Type B pancreatic cell (in vitro differentiated cells): ENCODE data around the gene DAZ2. TPM values are rescaled to one million over a fixed set of nuclear protein-coding genes. Genes with fewer than 3 reads are reported as not detected.
"Not testable (repeated sequence)": the region's sequence is repeated elsewhere in the genome, so short reads cannot be mapped to it uniquely, and the experiment has no call there.

ENCODE experiments used
- DNase-seq: peaks from one replicate; pipeline ENCODE4 v3.0.0; 2021; ENCODE audit warnings: mixed read lengths; ENCODE audit not compliant: unreplicated experiment; ENCODE audit errors: extremely low spot score
- H3K27ac Mint-ChIP-seq: 2 replicates; pipeline ENCODE4 v1.8.0; 2021; ENCODE audit warnings: mild to moderate bottlenecking, mixed read lengths
- H3K27me3 Mint-ChIP-seq: 2 replicates; pipeline ENCODE4 v1.8.0; 2021; ENCODE audit warnings: mixed read lengths
- H3K36me3 Mint-ChIP-seq: 2 replicates; pipeline ENCODE4 v1.8.0; 2021; ENCODE audit warnings: mixed read lengths
- H3K4me1 Mint-ChIP-seq: one replicate; pipeline ENCODE4 v1.8.0; 2021; ENCODE audit warnings: mixed read lengths; ENCODE audit not compliant: unreplicated experiment
- H3K4me3 Mint-ChIP-seq: 2 replicates; pipeline ENCODE4 v1.8.0; 2021; ENCODE audit warnings: mild to moderate bottlenecking, mixed read lengths
- H3K9me3 Mint-ChIP-seq: 2 replicates; pipeline ENCODE4 v1.8.0; 2021; ENCODE audit warnings: mixed read lengths
- long read RNA-seq: library from polyadenylated mRNA; unstranded; transcript quantifications from one replicate; pipeline ENCODE4 v2.0.0, GENCODE V29; 2020
- total RNA-seq: library from RNA; stranded (reverse); gene quantifications from 2 replicates; pipeline ENCODE4 v1.2.1, GENCODE V29; 2021; ENCODE audit warnings: low replicate concordance

The DAZ2 gene, protein sequence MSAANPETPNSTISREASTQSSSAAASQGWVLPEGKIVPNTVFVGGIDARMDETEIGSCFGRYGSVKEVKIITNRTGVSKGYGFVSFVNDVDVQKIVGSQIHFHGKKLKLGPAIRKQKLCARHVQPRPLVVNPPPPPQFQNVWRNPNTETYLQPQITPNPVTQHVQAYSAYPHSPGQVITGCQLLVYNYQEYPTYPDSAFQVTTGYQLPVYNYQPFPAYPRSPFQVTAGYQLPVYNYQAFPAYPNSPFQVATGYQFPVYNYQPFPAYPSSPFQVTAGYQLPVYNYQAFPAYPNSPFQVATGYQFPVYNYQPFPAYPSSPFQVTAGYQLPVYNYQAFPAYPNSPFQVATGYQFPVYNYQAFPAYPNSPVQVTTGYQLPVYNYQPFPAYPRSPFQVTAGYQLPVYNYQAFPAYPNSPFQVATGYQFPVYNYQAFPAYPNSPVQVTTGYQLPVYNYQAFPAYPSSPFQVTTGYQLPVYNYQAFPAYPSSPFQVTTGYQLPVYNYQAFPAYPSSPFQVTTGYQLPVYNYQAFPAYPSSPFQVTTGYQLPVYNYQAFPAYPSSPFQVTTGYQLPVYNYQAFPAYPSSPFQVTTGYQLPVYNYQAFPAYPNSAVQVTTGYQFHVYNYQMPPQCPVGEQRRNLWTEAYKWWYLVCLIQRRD
- total RNA-seq: not detected in 2 replicates
- long read RNA-seq: 0 reads

DNA sequence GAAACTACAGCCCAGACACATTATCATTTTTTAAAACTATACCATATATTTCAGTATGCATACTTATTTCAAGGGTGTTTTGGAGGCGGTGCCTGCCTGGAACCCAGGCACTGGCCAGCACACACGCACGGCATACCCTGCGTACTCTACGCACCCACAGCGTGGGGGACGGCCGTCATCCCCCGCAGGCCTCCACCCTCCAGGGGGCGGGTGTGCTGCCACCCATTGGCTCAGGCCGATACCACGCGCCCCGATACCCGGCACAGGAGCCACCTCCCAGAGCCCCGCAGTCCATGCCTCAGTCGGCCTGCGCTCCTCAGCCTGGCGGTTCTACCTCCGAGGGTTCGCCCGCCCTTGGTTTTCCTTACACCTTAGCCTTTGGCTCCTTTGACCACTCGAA lies at the start of gene DAZ2:
DAZ2 (plus strand) TSS at position 301 of the 400 bp plus-strand sequence. CDS start 208 bp downstream, outside the sequence.
- H3K27ac Mint-ChIP-seq, H3K27me3 Mint-ChIP-seq, H3K9me3 Mint-ChIP-seq, H3K36me3 Mint-ChIP-seq, DNase-seq, H3K4me1 Mint-ChIP-seq, H3K4me3 Mint-ChIP-seq: not testable (repeated sequence)

DNA sequence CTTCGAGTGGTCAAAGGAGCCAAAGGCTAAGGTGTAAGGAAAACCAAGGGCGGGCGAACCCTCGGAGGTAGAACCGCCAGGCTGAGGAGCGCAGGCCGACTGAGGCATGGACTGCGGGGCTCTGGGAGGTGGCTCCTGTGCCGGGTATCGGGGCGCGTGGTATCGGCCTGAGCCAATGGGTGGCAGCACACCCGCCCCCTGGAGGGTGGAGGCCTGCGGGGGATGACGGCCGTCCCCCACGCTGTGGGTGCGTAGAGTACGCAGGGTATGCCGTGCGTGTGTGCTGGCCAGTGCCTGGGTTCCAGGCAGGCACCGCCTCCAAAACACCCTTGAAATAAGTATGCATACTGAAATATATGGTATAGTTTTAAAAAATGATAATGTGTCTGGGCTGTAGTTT lies 20.4 kb upstream of the DAZ2 start, which contains the start of gene DAZ1:
DAZ1 (minus strand) TSS at position 101 of the 400 bp plus-strand sequence. CDS start 208 bp downstream, outside the sequence.
- not testable (repeated sequence) for H3K27ac Mint-ChIP-seq, H3K36me3 Mint-ChIP-seq, H3K9me3 Mint-ChIP-seq, H3K4me1 Mint-ChIP-seq, H3K4me3 Mint-ChIP-seq, DNase-seq, H3K27me3 Mint-ChIP-seq

DNA sequence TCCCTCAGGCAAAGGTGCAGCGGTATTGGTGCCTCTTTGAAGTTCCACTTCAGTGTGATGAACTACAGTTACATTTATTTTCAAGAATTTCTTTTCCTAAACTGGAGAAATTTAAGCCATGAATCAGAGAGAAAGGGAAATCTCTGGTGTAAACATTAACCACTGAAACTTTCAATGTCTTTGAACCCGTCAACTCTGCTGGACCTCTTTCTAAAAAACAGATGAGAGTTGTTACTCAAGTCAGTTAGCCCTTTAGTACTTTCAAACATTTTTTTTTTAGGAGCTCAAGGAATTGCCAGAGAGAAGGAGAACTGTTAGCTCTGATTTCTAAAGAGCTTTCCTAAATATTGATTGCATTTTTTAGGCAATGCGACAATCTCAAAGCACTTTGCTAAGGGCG lies 11.9 kb upstream of the DAZ2 start:
- not testable (repeated sequence) for H3K9me3 Mint-ChIP-seq, DNase-seq, H3K4me3 Mint-ChIP-seq, H3K27ac Mint-ChIP-seq, H3K36me3 Mint-ChIP-seq, H3K4me1 Mint-ChIP-seq, H3K27me3 Mint-ChIP-seq

DNA sequence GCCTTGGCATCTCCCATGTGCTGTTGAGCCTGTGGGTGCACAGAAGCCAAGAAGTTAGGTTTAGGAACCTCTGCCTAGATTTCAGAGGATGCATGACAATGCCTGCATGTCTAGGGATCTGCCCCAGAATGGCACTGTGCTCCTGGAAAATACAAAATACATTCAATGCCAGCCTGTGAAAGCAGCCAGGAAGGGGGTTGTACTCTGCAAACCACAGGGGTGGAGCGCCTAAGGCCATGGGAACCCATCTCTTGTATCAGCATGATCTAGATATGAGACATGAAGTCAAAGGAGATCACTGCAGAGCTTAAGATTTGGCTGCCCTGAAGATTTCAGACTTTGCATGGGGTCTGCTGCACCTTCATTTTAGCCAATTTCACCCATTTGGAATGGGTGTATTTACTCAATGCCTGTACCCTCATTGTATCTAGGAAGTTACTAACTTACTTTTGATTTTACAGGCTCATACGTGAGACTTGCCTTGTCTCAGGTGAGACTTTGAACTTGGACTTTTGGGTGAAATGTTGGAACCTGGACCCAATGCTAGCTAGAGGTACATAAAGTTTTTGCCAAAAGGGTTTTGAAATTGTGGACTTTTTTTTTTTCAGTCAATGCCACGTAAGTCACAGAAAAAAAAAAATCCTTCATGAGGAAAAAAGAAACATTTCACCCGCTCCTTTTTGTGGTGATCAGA lies 9.4 kb upstream of the DAZ2 start:
- not testable (repeated sequence) for H3K4me3 Mint-ChIP-seq, H3K27ac Mint-ChIP-seq, H3K36me3 Mint-ChIP-seq, DNase-seq, H3K27me3 Mint-ChIP-seq, H3K4me1 Mint-ChIP-seq, H3K9me3 Mint-ChIP-seq

DNA sequence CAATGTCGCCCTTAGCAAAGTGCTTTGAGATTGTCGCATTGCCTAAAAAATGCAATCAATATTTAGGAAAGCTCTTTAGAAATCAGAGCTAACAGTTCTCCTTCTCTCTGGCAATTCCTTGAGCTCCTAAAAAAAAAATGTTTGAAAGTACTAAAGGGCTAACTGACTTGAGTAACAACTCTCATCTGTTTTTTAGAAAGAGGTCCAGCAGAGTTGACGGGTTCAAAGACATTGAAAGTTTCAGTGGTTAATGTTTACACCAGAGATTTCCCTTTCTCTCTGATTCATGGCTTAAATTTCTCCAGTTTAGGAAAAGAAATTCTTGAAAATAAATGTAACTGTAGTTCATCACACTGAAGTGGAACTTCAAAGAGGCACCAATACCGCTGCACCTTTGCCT lies 8.7 kb upstream of the DAZ2 start:
- not testable (repeated sequence) for H3K36me3 Mint-ChIP-seq, H3K27me3 Mint-ChIP-seq, H3K4me3 Mint-ChIP-seq, DNase-seq, H3K27ac Mint-ChIP-seq, H3K4me1 Mint-ChIP-seq, H3K9me3 Mint-ChIP-seq

Other genes with a start within 250 kb of the DAZ2 start
- gene BPY2, start 235.3 kb upstream of the DAZ2 start, total RNA-seq: not detected in 2 replicates
- gene DAZ1, start 20.5 kb upstream of the DAZ2 start, total RNA-seq: not detected in 2 replicates